Suppressor macrophage treated with lipopolysaccharide for 4 hours (primary cell): ENCODE measurements around the gene RPL34.
A peak's percentile ranks its signal among the peaks of the same experiment; 100 is the strongest.

ENCODE experiments used
- DNase-seq: peaks from one replicate; pipeline ENCODE4 v3.0.0-alpha.2; 2020

The RPL34 gene

DNA sequence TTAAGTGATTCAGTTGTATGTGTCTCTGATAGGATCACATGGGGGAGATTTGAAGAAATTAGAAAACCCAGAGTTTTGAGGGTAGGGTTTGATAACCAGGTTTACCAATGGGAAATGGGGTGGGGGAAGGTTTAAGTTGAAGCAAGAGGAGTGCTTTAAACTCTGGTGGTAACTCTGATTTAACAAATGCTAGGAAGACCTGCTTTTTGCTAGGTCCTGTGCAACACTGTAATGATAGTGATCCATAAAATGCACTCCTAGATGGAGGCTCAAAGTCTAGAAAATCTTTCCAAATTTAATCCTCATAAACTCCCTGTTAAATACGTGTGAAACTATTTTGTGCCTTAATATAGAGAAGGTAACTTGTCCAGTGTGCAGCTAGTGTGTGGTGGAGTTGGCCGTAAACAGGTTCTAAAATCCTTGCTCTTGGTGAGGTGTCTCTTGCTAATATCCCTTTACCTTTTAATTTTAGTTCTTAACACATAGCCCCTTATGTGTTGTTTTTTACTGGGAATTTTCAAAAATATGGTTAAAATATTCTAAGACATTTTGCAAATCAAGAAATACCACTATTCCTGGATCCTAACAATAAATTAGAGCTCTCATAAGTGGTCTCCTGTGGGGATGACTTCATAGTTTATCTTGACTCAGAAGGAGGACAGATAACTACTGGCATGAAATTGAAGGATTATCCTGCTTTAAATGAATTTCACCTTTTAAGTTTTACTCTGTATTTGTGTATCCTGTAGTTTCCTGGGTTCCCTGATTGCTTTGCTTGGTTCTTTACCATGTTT lies 4.1 kb downstream of the RPL34 start:
- DNase-seq: no peak

DNA sequence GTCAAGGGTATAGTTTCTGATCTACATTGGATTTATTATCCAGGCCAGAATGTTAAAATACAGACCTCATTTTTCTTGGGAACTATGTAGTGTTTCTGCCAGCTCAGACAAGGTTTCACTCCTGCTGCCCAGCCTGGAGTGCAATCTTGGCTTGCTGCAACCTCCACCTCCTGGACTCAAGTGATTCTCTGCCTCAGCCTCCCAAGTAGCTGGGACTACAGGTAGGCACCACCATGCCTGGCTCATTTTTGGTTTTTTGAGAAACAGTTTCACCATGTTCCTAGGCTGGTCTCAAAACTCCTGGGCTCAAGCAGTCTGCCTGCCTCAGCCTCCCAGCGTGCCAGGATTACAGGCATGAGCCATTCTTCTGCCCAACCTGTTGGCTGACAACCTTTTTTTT lies 5.7 kb downstream of the RPL34 start:
- DNase-seq: no peak

DNA sequence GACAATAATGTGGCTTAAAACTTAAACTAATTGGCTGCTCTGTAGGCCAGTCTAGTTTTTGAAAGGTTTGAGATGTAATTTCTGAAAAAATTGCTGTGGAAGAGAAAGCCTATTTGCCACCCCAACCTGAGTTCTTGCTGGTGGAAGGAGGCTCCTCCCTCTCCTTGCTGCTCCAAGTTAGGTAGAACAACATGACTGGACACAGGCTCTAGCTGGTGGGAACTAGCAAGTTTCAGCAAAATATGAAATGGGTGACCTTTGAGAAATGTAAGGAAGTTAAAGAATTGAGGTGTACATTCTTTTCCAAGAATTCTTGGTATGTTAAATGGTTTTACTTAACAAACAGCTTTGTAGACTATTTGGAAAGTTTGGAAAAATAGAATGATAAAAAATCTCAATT lies 8.0 kb downstream of the RPL34 start:
- DNase-seq: no peak

DNA sequence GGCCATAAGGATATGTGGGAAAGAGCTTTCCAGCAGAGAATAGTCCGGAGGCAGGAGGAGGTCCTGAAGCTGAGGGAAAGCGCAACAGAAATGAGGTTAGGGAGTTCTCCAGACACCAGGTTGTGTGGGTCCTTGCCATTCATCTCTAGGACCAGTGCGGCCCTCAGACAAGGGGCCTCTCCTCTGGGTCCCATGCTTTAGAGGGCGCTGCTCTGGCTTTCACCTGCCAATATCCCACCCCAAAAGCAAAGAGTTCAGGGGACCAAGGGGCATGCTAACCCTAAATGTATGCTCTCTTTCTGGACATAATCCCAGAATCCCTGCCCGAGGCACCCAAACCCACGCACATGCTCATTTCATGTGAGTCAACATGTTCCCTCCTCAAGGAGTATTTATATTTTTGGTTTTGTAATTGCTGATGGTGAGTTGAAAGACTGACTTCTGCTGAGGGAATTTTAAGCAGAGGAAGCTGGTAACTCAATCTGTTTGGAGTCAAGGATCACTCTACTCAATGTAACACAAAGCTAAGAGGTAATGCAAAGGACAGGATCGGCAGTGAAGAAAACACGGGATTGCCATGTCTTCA lies 14.8 kb downstream of the RPL34 start:
- no peak for DNase-seq

DNA sequence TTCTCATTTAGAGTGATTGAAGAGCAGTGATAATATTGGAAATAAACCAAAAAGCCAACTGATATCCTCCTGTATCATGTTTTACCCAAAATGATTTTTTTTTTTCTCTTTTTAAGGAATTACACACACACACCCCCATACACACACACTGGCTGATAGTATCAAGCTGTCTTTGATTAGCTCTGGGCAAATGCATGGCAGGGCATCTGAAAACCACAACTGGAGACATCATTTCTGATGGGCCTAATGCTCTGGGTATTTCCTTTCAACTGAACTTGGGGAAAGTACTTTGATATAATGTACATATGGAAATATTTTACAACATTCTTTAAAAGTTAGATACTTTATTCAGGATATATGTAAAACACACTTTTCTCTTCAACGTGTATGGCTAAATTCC lies 15.9 kb downstream of the RPL34 start:
- DNase-seq: no peak

DNA sequence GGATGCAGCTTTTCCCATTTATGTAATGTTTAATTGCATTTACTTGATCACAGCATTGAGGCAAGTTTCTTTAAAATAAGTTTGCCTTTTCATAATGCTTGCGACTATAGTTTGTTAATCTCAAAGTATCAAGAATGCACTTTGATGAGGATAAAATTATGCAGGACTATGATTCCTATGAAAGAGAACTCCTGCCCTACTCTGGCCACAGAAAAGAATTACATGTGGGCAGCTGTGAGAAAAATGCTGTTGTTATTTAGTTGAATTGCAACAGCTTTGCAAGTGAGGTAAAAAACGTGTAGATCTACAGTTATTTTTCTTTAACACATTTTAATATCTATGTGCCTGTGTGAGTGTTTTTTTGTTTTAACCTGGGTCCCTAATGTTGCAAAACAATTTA lies 17.5 kb downstream of the RPL34 start:
- no peak for DNase-seq

DNA sequence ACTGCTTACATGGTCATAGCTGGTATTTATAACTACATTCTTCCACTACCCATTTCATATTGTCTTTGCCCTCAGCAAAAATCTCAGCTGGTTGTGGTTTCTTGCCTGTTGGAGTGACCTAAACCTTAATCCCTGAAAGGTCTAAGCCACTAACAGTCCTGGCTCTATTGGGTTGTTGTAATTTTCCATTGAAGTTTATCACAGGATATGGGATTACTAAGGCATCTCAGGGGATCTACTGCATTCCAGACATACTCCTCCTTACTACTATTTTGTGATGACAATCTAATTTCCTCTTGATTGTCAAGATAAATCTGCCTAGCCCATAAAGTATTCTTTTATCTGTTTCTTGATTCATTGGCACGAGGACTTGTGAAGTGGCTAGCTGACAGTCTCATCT lies 23.9 kb downstream of the RPL34 start:
- DNase-seq: no peak

DNA sequence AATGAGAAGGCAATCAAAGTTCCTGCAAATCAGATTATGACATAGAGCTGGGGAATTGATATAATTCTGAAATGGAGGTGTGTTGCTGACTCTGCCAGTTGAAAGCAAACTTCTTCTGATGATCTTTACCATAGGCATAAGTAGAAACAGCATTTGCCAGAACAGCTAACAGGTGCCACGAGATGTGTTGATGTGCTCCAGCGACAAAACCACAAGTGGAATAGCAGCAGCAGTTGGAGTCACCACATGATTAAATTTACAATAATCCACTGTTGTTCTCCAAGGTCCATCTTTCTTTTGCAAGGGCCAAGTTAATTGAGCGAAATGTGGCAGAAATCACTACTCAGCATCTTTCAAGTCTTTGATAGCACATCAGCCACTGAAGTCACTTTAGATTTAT lies 26.3 kb downstream of the RPL34 start:
- DNase-seq: no peak

DNA sequence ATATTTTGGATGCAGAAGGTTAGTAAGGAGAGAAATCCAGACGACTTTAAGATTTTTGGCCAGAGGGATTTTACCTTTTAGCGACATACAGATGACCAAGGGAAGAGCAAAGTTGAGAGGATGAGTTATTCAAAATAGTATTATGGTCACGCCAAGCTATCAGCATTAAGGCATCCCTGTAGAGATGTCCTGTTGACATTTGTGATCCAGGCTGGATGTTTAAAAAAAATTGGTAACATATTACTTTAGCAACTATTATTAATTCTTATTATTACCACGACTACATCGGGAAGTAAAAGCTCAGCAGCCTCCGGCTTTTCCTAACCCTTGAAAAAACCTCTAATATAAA lies 29.5 kb downstream of the RPL34 start:
- DNase-seq: no peak

DNA sequence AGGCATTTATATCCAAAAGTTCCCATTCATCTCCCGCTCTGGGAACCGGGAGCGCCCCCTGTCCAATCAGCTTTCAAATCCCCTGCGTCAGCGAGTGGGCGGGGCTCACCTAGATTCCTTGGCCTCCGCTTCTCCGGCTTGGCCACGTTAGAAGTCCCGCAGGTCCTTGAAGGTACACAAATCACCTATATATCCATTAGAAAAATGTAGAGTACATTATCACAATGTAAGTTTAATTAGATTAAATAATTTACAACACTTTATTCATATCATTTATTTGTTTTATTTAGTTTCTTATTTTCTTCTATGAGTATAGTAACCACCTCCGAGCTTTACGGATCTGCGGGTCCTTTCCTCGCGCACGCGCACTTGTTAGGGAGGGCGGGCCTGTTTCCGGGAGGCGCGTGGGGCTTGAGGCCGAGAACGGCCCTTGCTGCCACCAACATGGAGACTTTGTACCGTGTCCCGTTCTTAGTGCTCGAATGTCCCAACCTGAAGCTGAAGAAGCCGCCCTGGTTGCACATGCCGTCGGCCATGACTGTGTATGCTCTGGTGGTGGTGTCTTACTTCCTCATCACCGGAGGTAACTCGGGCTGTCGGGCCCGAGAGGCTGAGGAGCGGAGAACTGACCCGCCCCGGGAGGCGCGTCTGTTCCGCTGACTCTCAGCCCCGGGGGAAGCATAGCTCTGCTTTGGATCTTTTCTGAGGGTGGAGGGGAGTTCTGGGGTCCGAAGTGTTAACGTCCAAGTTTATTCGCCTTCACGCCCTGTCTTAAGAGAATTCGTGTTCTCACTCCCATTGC lies 30.0 kb downstream of the RPL34 start, which contains the start of gene OSTC:
Gene OSTC (plus strand): TSS at position 388 of the 802 bp plus-strand sequence. CDS start 57 bp downstream, at position 445.
- DNase-seq: peak; percentile 98

DNA sequence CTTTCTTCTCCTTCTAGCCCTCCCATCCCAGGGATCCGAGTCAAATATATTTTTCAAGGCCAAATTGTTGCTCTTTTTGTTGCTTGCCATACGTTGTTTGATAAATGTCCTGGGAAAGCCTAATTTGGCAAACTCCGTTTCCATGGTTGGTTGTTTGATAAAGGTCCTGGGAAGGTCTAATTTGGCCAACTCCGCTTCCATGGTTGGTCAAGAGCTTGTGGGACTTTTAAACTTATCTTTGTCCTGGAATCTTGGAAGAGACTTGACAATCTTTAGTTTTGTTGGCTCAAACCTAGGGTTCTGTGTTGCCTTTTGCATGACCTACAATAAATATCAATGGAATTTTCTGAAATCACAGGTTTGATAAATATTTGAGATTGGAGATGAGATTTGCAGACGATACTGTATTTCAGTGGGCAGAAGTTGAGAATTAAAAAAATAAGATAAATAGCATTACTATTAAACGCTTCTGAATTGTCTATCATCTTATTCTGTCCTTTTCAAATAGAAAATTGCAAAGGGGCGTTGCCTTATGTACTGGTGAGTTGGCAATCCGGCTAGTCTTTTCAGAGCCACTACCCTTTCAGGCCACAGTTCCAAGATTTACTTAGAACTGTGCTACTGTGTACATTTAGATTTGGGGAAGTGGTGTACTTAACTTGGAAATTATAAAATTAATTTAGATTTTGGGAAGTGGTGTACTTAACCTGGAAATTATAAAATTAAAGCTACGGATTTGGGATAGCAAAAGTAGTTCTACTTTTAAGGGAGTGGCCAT lies 30.8 kb downstream of the RPL34 start:
- peak; percentile 74 for DNase-seq

DNA sequence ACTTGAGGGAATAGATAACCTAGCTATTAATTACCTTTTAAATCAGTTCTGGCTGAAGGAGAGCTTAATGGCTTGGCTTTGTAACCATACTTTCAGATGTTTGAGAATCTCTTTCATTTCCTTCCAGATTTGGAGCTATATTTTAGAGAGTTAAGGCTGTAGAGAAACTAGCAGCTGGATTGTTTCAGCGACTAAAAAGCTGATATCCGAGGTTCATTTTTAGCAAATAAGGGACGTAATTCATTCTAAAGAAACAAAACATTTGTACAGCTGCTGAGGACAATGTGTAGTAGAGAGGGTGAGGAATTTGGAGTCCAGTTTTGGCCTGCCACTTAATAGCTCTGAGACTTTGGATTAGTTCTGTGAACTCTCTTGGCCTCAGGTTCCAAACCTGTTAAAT lies 42.3 kb downstream of the RPL34 start:
- no peak for DNase-seq

DNA sequence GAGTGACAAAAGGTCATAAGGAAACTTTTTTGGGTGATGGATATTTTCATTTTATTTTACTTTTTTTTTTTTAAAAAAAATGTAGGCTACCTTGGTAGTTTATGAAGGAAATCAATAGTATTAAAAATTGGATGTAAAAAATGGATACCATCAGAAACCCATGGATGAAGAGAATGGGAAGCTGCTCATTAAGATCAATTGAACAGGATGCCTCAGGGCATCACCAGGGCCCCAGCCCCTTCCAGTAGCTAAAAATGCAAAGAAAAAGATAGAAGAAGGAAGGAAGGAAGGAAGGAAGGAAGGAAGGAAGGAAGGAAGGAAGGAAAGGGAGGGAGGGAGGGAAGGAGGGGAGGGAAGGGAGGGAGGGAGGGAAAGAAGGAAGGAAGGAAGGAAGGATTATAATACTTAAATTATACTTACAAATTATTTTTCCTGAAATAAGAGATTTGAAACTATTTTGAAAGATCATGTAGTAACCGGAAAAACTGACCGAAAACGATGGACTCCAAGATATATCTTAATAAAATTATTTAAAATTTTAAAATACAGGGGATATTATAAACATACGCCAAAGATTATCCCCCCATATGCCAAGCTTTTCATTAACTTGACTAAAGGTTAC lies 54.1 kb downstream of the RPL34 start:
- no peak for DNase-seq
